GM12801 (cell line): Measurements from ENCODE around the gene COL9A3.

ENCODE experiments used
- TF ChIP-seq, protein P1 (sequence below): IDR thresholded peaks from one replicate; pipeline ENCODE4 v1.5.1; 2011; ENCODE audit warnings: control low read depth; ENCODE audit not compliant: insufficient read length; ENCODE audit errors: extremely low read depth

Gene COL9A3

DNA sequence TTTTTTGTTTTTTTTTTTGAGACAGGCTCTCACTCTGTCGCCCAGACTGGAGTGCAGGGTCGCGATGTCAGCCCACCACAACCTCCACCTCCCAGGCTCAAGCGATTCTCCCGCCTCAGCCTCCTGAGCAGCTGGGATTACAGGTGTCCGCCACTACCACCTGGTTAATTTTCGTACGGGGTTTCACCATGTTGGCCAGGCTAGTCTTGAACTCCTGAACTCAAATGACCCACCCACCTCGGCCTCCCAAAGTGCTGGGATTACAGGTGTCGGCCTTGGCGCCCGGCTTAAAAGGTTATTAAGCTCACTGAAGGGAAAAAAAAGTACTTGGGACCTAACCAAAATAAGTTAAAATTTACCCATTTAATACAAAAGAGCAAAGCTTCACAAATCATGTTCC, 42.9 kb downstream of the COL9A3 start:
- TF ChIP-seq, protein P1, sequence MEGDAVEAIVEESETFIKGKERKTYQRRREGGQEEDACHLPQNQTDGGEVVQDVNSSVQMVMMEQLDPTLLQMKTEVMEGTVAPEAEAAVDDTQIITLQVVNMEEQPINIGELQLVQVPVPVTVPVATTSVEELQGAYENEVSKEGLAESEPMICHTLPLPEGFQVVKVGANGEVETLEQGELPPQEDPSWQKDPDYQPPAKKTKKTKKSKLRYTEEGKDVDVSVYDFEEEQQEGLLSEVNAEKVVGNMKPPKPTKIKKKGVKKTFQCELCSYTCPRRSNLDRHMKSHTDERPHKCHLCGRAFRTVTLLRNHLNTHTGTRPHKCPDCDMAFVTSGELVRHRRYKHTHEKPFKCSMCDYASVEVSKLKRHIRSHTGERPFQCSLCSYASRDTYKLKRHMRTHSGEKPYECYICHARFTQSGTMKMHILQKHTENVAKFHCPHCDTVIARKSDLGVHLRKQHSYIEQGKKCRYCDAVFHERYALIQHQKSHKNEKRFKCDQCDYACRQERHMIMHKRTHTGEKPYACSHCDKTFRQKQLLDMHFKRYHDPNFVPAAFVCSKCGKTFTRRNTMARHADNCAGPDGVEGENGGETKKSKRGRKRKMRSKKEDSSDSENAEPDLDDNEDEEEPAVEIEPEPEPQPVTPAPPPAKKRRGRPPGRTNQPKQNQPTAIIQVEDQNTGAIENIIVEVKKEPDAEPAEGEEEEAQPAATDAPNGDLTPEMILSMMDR: no peak

DNA sequence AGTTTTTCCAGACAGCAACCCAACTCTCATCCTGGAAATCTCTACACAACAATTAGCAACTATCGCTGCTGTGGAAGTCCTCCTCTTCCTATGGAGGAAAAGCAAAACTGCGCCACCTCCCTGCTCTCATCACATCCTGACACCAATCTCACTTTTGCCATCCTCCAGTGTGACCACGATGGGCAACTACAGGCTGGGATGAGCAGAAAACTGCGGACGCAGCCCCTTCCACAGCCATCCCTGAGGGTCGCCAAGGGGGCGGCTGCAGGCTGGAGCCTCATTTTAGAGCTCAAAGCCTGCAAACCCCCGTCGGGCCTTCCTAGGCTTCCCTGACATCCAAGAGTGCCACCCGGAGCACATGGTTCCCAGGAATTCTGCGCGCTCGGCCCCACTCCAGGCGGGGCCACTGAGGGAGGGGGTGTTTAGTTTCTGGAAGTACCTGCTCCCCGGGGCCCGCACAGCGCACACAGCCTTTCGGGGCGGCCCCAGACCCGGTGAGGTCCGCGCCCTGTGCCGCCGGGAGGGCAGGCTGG, 43.6 kb downstream of the COL9A3 start:
- TF ChIP-seq, protein P1: no peak

DNA sequence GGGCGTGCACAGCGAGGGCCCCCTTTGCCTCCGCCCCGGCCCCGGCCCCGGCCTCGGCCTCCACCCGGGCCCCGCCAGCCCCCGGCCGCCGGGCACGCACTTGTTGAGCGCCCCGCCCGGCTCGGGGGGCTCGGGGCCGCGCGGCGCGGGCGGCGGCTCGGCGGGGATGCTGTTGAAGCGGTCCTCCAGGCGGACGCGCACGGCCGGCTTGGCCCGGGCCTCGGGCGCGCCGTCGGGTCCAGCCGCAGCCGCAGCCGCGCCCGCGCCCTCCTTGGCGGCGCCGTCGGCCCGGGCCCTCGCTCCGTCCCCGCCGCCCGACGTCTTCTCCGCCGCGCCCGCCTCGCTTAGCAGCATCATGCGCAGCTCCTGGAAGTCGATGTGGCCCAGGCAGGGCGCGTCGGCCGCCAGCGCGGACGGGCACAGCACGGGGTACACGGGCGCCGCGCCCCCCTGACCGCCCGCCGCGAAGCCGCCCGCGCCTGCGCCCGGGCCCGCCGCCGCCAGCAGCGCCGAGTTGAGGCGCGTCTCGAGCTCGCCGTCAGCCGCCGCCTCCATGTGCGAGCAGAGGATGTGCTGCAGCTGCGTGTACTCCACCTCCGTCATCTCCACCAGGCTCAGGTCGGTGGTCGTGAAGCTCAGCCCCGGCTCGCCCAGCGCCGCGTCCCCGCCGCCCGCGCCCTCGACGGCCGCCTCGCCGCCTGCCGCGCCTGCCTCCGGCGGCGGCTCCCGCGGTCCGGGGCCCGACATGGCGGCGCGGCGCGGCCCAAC, 44.3 kb downstream of the COL9A3 start:
- TF ChIP-seq, protein P1: no peak

DNA sequence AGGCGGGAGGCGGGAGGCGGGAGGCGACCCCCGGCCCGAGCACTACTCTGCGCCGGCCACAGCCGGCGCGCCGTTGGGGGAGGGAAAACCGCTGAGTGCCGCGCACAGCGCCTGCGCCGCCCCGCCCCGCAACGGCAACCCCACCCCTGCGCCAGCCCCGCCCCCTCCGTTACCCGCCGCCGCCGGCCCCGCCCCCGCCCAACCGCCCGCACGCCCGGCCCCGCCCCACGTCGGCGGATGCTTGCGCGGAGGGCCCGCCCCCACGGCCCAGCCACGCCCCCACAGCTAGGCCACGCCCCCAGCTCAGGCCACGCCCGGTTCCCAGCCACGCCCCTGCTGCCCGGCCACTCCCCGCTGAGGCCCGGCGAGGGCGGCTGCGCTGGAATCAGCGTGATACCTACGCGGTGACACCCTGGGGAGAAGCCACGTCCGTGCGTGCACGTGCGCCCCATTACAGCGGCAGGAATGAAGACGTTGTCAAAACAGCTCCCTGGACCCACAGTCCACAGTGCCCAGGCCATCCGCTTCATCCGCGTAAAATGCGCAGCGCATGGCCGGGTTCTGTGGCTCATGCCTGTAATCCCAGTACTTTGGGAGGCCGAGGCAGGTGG, 45.0 kb downstream of the COL9A3 start, which contains the start of gene TCFL5:
TSS of gene TCFL5 (minus strand) at position 97 of the 611 bp plus-strand sequence. CDS start 152 bp downstream, outside the sequence.
- TF ChIP-seq, protein P1: no peak

DNA sequence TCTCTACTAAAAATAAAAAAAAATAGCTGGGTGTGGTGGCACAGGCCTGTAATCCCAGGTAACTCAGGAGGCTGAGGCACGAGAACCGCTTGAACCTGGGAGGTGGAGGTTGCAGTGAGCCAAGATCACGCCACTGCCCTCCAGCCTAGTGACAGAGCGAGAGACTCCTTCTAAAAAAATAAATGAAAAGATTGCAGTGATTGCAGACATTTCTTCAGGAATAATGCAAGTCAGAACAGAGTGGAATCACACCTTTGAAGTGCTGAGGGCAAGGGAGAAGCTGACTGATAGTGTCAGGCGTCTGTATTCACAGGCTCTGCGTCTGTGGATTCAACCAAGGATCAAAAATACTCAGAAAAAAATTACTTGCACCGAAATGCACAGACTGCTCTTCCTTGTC, 47.4 kb downstream of the COL9A3 start:
- TF ChIP-seq, protein P1: no peak

DNA sequence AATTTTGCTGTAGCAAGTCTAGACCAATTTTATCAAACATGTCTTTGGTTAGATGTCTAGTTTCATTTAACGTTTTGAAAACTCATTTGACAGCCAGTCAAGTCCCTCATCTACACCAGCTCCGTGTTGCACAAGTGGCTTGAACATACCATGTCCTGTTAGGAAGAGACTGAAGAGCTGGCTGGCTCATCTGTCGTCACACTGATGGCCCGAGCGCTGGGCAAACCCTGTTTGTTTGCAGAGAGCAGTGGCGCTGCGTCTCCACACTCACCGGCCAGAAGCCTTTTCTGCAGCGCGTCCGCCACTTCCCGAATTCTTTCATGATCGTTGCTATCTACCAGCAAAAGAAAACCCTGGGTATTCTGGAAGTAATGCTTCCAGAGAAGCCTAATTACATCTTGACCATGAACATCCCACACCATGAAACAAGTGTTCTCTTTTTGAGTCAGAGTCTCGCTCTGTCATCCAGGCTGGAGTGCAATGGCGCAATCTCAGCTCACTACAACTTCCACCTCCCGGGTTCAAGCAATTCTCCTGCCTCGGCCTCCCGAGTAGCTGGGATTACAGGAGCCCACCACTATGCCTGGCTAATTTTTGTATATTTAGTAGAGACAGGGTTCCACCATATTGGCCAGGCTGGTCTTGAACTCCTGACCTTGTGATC, 55.5 kb downstream of the COL9A3 start:
- TF ChIP-seq, protein P1: no peak

DNA sequence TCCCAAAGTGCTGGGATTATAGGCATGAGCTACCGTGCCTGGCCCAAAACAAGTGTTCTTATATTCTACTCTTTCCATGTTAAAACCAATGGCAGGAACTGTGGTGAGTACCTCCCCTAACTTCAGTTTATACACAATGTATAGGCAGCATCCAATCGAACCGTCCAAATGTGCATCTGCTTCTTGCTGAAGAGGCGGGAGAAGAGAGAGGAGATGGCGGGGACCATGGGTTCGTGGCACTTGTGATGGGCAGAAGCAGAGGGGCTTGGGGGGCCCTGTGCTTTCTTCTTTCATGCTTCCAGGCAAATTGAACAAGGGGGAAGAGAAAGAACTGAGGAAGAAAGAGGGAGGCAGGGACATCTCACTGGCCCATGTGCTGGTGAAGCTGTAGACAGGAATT, 56.0 kb downstream of the COL9A3 start:
- TF ChIP-seq, protein P1: no peak
